Epithelial cell of proximal tubule (primary cell): ENCODE data around the gene PDIA5. TPM values are rescaled to one million over a fixed set of nuclear protein-coding genes. Genes with fewer than 3 reads are reported as not detected.

Source experiments
- DNase-seq: peaks from one replicate; pipeline ENCODE4 v3.0.0-alpha.2; 2011; ENCODE audit warnings: low read depth
- H3K4me3 ChIP-seq: 2 replicates; pipeline ENCODE4 v1.5.1; 2011; ENCODE audit warnings: low read depth, mild to moderate bottlenecking, low read length
- total RNA-seq: library from RNA; depleted of rRNA; stranded (reverse); fragments of >200 nt; gene quantifications from 2 replicates; pipeline ENCODE4 v1.2.3, GENCODE V29; 2015
- TF ChIP-seq, protein P1 (sequence below): conservative IDR thresholded peaks from 2 replicates; pipeline ENCODE4 v1.5.1; 2012; ENCODE audit warnings: low read depth, mild to moderate bottlenecking, low read length

PDIA5 gene
- total RNA-seq, 1 donor from 2014 or later: 29.4 TPM

- TF ChIP-seq, protein P1, sequence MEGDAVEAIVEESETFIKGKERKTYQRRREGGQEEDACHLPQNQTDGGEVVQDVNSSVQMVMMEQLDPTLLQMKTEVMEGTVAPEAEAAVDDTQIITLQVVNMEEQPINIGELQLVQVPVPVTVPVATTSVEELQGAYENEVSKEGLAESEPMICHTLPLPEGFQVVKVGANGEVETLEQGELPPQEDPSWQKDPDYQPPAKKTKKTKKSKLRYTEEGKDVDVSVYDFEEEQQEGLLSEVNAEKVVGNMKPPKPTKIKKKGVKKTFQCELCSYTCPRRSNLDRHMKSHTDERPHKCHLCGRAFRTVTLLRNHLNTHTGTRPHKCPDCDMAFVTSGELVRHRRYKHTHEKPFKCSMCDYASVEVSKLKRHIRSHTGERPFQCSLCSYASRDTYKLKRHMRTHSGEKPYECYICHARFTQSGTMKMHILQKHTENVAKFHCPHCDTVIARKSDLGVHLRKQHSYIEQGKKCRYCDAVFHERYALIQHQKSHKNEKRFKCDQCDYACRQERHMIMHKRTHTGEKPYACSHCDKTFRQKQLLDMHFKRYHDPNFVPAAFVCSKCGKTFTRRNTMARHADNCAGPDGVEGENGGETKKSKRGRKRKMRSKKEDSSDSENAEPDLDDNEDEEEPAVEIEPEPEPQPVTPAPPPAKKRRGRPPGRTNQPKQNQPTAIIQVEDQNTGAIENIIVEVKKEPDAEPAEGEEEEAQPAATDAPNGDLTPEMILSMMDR: no peak
- no peak for DNase-seq
- no peak overlapping the region for H3K4me3 ChIP-seq
Observed at GRCh38 chr3:123083383-123084124, 16.7 kb downstream of the PDIA5 start.

DNA sequence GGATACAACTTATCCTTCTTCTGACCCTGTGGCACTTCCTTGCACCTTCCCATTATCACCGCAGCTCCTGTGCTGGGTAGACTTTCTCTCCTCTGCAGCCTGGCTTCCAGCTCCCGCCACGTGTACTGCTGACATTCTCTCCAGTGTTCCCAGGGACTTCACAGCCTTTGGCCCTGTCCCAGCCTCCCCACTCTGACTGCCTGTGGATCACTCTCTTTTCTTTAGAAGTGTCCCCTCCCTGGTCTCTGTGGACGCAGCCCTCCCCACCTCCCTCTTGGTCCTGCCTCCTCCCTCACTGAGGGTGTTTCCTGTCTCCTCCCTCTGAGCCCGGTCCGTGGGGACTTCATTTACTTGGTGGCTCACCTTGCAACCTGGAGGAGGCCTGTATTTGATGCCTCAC is 17.4 kb downstream of the PDIA5 start:
- TF ChIP-seq, protein P1: no peak
- no peak for DNase-seq
- no peak overlapping the region for H3K4me3 ChIP-seq

- DNase-seq: no peak
- TF ChIP-seq, protein P1: no peak
- H3K4me3 ChIP-seq: no peak overlapping the region
Observed at GRCh38 chr3:123084738-123085237, 18.0 kb downstream of the PDIA5 start.

DNA sequence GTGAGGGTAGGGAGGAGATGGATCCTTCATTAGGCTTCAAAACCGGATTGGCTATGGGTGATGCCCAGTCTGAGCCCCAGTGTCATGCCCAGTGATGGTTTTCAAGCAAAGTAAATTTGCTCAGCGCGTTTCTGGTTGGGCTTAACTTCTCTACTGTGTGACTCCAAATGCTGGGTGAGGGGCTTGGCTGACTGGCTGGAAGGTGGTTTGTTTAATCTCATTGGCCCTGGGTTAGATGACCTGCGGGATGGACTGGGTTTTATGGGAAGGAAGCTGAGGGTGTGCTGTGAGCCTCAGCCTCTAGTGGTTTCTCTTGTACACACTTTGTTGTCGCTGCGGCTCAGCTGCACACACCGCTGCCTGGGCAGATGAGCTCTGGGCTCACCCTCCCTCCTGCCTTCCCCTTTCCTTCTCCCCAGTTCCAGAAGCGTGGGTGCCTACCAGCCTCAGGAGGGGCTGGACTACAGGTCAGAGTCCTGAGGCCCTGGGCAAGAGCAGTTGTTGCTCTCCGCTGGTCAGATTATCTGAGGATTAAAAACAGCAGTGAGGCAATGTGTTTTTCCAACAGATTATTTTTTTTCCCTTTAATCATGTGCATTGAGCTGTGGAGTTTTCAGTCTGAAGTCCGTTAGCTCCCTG is 18.6 kb downstream of the PDIA5 start:
- H3K4me3 ChIP-seq: no peak overlapping the region
- DNase-seq: no peak
- TF ChIP-seq, protein P1: no peak

GRCh38 chr3:123085932-123086627 is 19.3 kb downstream of the PDIA5 start:
- H3K4me3 ChIP-seq: no peak overlapping the region
- TF ChIP-seq, protein P1: no peak
- DNase-seq: no peak

DNA sequence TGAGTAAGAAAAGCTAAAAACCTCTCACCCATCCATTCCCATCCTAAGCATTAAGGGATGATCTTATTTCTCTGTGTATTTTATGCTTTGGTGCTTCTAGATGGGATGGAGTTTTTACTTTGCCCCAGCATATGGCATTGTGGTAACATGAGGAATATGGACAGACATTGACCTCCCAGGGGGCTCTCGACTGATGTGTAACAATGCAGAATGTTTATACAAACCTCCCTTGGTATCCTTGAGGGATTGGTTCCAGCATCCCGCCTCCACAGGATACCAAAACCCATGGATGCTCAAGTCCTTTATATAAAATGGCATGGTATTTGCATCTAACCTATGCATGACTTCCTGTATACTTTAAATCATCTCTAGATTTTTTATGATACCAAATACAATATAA is 21.6 kb downstream of the PDIA5 start:
- TF ChIP-seq, protein P1: no peak
- H3K4me3 ChIP-seq: no peak overlapping the region
- no peak for DNase-seq
